A673 (cell line): ENCODE measurements around the gene MPPED2. TPM values are rescaled to one million over a fixed set of nuclear protein-coding genes. Genes with fewer than 3 reads are reported as not detected.

Experiments used
- BruUV-seq: library from RNA; stranded (reverse); fragments of 400-500 nt; replicated peaks from 2 replicates; lab custom pipeline; 2021; lab: Mats Ljungman, UMichigan
- CTCF ChIA-PET: fragments of 300-600 bp; sonication (Branson Sonifier 250); formaldehyde crosslinking; loops from one replicate; lab custom pipeline; 2022; ENCODE audit warnings: antibody characterized with exemption; lab: Charles Lee
- POLR2A ChIA-PET: fragments of 300-600 bp; sonication (Branson Sonifier 250); formaldehyde crosslinking; loops from one replicate; lab custom pipeline; 2022; ENCODE audit warnings: antibody characterized with exemption; ENCODE audit not compliant: low non-redundant PET; lab: Charles Lee
- DNase-seq: peaks from one replicate; pipeline ENCODE4 v3.0.0-alpha.2; 2015; ENCODE audit warnings: low spot score
- H3K27ac ChIP-seq: fragments of 200-600 bp; sonication (generic); 2 replicates; pipeline ENCODE4 v1.5.1; 2016; ENCODE audit warnings: mixed run types, low read depth, mild to moderate bottlenecking, mixed read lengths, antibody characterized with exemption, low read length; ENCODE audit not compliant: poor library complexity, severe bottlenecking
- H3K27me3 ChIP-seq: fragments of 200-600 bp; sonication (generic); replicated peaks from 2 replicates; pipeline ENCODE4 v1.6.1; 2017; ENCODE audit warnings: mixed run types, low read depth, mild to moderate bottlenecking, mixed read lengths, antibody characterized with exemption, low read length; ENCODE audit not compliant: insufficient read depth, poor library complexity
- H3K36me3 ChIP-seq: fragments of 200-600 bp; sonication (generic); 2 replicates; pipeline ENCODE4 v1.6.1; 2016; ENCODE audit warnings: mixed run types, mild to moderate bottlenecking, mixed read lengths, antibody characterized with exemption, low read length; ENCODE audit not compliant: insufficient read depth, poor library complexity, severe bottlenecking
- H3K4me1 ChIP-seq: fragments of 200-600 bp; sonication (generic); 2 replicates; pipeline ENCODE4 v1.6.1; 2017; ENCODE audit warnings: mixed run types, mild to moderate bottlenecking, mixed read lengths, antibody characterized with exemption, low read length; ENCODE audit not compliant: insufficient read depth, poor library complexity, severe bottlenecking
- H3K4me3 ChIP-seq: fragments of 200-600 bp; sonication (generic); 2 replicates; pipeline ENCODE4 v1.5.1; 2016; ENCODE audit warnings: low read depth, mixed run types, mild to moderate bottlenecking, mixed read lengths, low read length; ENCODE audit not compliant: poor library complexity, severe bottlenecking
- H3K9me3 ChIP-seq: fragments of 200-600 bp; sonication (generic); 2 replicates; pipeline ENCODE4 v1.6.1; 2016; ENCODE audit warnings: mixed run types, low read depth, mild to moderate bottlenecking, mixed read lengths, antibody characterized with exemption, low read length; ENCODE audit not compliant: poor library complexity, severe bottlenecking
- EZH2 ChIP-seq: fragments of 200-600 bp; sonication (generic); IDR thresholded peaks from 2 replicates; pipeline ENCODE4 v1.6.1; 2017; ENCODE audit warnings: borderline replicate concordance, low read depth, mild to moderate bottlenecking, mixed read lengths, antibody characterized with exemption, low read length; ENCODE audit not compliant: poor library complexity, severe bottlenecking
- intact Hi-C: fragments of 100-400 bp; cut with micrococcal nuclease; formaldehyde crosslinking; loops from one replicate; pipeline ENCODE4 v1.10.0; 2022; ENCODE audit not compliant: unreplicated experiment
- total RNA-seq: library from RNA; stranded (reverse); gene quantifications from 2 replicates; pipeline ENCODE4 v1.2.3, GENCODE V29; 2021
- TF ChIP-seq, protein P1 (sequence below): fragments of 300-800, 200-600 bp; sonication (generic); conservative IDR thresholded peaks from 2 replicates; pipeline ENCODE4 v1.5.1; 2017; ENCODE audit warnings: low read depth, mild to moderate bottlenecking, antibody characterized with exemption, low read length, moderate library complexity, mixed read lengths

MPPED2 gene
- total RNA-seq, 1 experiment from 2014 or later, result 2.0 TPM

DNA sequence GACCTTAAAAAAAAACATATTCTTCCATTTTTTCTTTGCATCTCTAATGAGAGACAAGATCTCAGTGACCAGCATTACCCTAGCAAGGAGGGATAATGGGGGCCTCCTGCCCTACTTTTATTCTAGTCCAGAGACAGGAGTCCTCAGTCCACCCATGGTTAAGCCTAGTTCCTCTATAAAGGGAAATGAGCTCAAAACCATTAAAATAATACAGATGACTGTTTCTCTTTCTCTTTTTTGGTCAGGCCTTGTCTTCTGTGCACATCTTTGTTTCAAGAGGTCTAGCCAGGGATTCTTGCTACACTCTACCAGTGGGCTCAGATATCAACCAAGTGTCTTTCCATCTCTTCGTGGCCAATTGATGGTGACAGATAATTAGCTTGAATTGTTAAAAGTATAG lies 73.1 kb downstream of the MPPED2 start:
- Histone ChIP-seq H3K27ac (no peak overlapping the region), H3K36me3 (no peaks in the 10 kb centered on the region), H3K4me1 (no peaks in the 10 kb centered on the region), H3K4me3 (no peak overlapping the region), H3K9me3 (no peaks in the 10 kb centered on the region), H3K27me3 (no peaks in the 10 kb centered on the region)
- no peak for DNase-seq
- ChIA-PET POLR2A (no interaction called here), CTCF (no interaction called here)
- intact Hi-C loops, result no loop called here
- no TSS peak for BruUV-seq
- TF ChIP-seq, protein P1, sequence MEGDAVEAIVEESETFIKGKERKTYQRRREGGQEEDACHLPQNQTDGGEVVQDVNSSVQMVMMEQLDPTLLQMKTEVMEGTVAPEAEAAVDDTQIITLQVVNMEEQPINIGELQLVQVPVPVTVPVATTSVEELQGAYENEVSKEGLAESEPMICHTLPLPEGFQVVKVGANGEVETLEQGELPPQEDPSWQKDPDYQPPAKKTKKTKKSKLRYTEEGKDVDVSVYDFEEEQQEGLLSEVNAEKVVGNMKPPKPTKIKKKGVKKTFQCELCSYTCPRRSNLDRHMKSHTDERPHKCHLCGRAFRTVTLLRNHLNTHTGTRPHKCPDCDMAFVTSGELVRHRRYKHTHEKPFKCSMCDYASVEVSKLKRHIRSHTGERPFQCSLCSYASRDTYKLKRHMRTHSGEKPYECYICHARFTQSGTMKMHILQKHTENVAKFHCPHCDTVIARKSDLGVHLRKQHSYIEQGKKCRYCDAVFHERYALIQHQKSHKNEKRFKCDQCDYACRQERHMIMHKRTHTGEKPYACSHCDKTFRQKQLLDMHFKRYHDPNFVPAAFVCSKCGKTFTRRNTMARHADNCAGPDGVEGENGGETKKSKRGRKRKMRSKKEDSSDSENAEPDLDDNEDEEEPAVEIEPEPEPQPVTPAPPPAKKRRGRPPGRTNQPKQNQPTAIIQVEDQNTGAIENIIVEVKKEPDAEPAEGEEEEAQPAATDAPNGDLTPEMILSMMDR, result no peak
- TF ChIP-seq EZH2, result no peak

DNA sequence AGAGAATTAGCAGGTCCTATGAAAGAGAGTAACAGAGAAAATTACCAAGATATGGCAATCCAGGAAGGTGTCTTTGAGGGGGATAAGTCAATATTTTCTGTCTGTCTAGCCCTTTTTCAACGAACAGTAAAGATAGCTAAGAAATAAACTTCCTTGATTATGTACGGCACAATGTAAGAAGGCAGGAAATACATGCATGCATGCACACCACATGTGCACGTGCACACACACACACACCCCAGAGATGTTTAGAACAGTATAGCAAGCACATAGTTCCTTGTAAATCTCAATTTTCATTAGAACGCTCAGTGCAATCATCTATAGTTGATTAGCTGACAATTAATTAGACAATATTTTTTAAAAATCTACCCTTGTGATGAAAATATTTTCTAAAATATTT lies 74.7 kb downstream of the MPPED2 start:
- TF ChIP-seq, protein P1, result no peak
- no peak for TF ChIP-seq EZH2
- ChIA-PET POLR2A (no interaction called here), CTCF (no interaction called here)
- no peaks in the 10 kb centered on the region for H3K9me3 ChIP-seq
- H3K4me1 ChIP-seq, result no peaks in the 10 kb centered on the region
- no peak overlapping the region for H3K27ac ChIP-seq
- intact Hi-C loops, result no loop called here
- H3K27me3 ChIP-seq, result no peaks in the 10 kb centered on the region
- H3K4me3 ChIP-seq, result no peak overlapping the region
- no TSS peak for BruUV-seq
- no peaks in the 10 kb centered on the region for H3K36me3 ChIP-seq
- no peak for DNase-seq

DNA sequence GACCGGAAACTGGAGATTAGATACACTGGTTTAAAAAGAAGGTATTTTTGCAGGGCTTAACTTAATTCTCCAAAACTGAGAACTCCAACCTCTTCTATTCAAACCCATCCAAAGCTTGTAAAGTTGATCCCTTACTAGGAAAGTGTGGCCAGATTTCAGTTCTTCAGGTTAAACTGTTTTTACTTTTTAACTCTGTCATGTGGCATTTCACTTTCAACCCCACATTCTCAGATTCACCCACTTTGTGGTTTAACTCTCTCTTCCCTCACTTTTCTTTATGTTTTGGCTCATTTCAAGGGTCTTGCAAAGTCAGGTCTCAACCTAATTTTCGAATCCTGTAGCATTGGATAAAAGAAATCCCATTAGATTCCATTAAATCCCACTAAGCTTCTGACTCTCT lies 75.4 kb downstream of the MPPED2 start:
- Histone ChIP-seq H3K9me3 (no peaks in the 10 kb centered on the region), H3K4me1 (no peaks in the 10 kb centered on the region), H3K27me3 (no peaks in the 10 kb centered on the region), H3K27ac (no peak overlapping the region), H3K4me3 (no peak overlapping the region), H3K36me3 (no peaks in the 10 kb centered on the region)
- POLR2A ChIA-PET, result no interaction called here
- DNase-seq, result no peak
- CTCF ChIA-PET, result no interaction called here
- TF ChIP-seq, protein P1, result no peak
- intact Hi-C loops, result no loop called here
- BruUV-seq, result no TSS peak
